ENCODE results near the gene NHS. TPM values are rescaled to one million over a fixed set of nuclear protein-coding genes. Genes with fewer than 3 reads are reported as not detected.

Gene NHS
- total and polyA plus RNA-seq, 2 of the 4 experiments (the other 2 are of a cell fraction) = 0.36 to 0.90 TPM

GRCh38 chrX:17433965-17434364 lies 59.0 kb downstream of the NHS start:
- Histone ChIP-seq H4K8ac (ENCODE audit: low read depth in 2 of 2, low read length in 2 of 2) (no peak overlapping the region), H4K5ac (ENCODE audit: low read depth, low read length) (no peak overlapping the region), H3K4me2 (ENCODE audit: low read depth, low read length) (no peak overlapping the region), H3K27me3 (ENCODE audit: control insufficient read depth, insufficient read depth, low read length) (peaks cover 2% of the 10 kb centered on the region; the same call in 1 of the 2 replicates), H3K9me3 (ENCODE audit: control insufficient read depth, insufficient read depth, low read length) (no peaks in the 10 kb centered on the region), H2BK15ac (ENCODE audit: low read depth, low read length) (no peak overlapping the region), H3K36me3 (ENCODE audit: control insufficient read depth, insufficient read depth, low read length) (no peaks in the 10 kb centered on the region), H3K23ac (ENCODE audit: low read depth, low read length) (no peak overlapping the region), H2BK20ac (ENCODE audit: low read depth, low read length) (no peak overlapping the region), H3K4me3 (ENCODE audit: insufficient read depth, low read depth, low read length) (no peak overlapping the region), H3K79me1 (ENCODE audit: low read depth in 1 of 2, low read length in 2 of 2) (no peaks in the 10 kb centered on the region), H3K9ac (ENCODE audit: low read depth, low read length) (no peak overlapping the region), H2BK5ac (ENCODE audit: low read depth, low read length, poor library complexity, severe bottlenecking) (no peak overlapping the region), H3K4ac (ENCODE audit: low read depth, low read length) (no peak overlapping the region), H3K14ac (replicated peaks; ENCODE audit: low read depth, low read length) (no peak overlapping the region), H4K20me1 (ENCODE audit: insufficient read depth, low read length) (no peaks in the 10 kb centered on the region; the same call in 1 of the 2 replicates), H2BK120ac (ENCODE audit: low read depth, low read length) (no peak overlapping the region), H3K9me1 (ENCODE audit: insufficient read depth, low read length) (no peaks in the 10 kb centered on the region), H2AFZ (replicated peaks; ENCODE audit: low read length, poor library complexity) (no peak overlapping the region), H3K18ac (ENCODE audit: low read depth, low read length) (no peak overlapping the region), H3K4me1 (ENCODE audit: control insufficient read depth, insufficient read depth, low read length) (peaks cover 3% of the 10 kb centered on the region; the same call in 1 of the 2 replicates), H2AK5ac (ENCODE audit: low read depth, low read length) (no peak overlapping the region), H2AK9ac (replicated peaks; ENCODE audit: low read depth, low read length, poor library complexity) (no peak overlapping the region), H3K56ac (ENCODE audit: extremely low read depth, insufficient read depth, low read length) (no peak overlapping the region), H3K27ac (ENCODE audit: insufficient read depth, low read length) (no peak overlapping the region), H4K91ac (ENCODE audit: insufficient read depth, low read depth, low read length) (no peak overlapping the region)
- intact Hi-C loops (cut with micrococcal nuclease) (no loop called here), in situ Hi-C loops (cut with MboI; ENCODE audit: low sequenced_read_pairs) (no loop called here), dilution Hi-C loops (cut with HindIII; ENCODE audit: low sequenced_read_pairs, unreplicated experiment) (no loop called here)
- no CpG with 5 or more reads among the region's 3 CpGs for WGBS, 2 experiments (ENCODE audit: extremely low coverage in 2 of 2, insufficient read length in 1 of 2)
- TF ChIP-seq RAD21 (IDR thresholded peaks at IDR 0.05; ENCODE audit: low read length) (no peak), RFX5 (IDR thresholded peaks at IDR 0.05; ENCODE audit: low read depth, low read length) (no peak), FOS (IDR thresholded peaks at IDR 0.05; ENCODE audit: low read depth, low read length) (no peak), RCOR1 (IDR thresholded peaks at IDR 0.05; ENCODE audit: insufficient replicate concordance, low read length) (no peak), CTCF (conservative IDR thresholded peaks at IDR 0.05; ENCODE audit: low read depth, low read length) (no peak), MAFK (IDR thresholded peaks at IDR 0.05; ENCODE audit: low read depth, low read length) (no peak), BHLHE40 (IDR thresholded peaks at IDR 0.05; ENCODE audit: low read depth, low read length) (no peak), CHD1 (IDR thresholded peaks at IDR 0.05; ENCODE audit: low read depth, low read length) (no peak), POLR2A (IDR thresholded peaks at IDR 0.05; ENCODE audit: low read depth, low read length) (no peak), SMC3 (IDR thresholded peaks at IDR 0.05; ENCODE audit: low read depth, low read length) (no peak), CEBPB (IDR thresholded peaks at IDR 0.05; ENCODE audit: low read depth, low read length) (no peak), NFE2L2 (IDR thresholded peaks at IDR 0.05; ENCODE audit: low read depth, low read length) (no peak), MAZ (IDR thresholded peaks at IDR 0.05; ENCODE audit: borderline replicate concordance, low read depth, low read length) (no peak), MXI1 (IDR thresholded peaks at IDR 0.05; ENCODE audit: borderline replicate concordance, low read depth, low read length) (no peak)
- TF ChIP-seq, protein P1, sequence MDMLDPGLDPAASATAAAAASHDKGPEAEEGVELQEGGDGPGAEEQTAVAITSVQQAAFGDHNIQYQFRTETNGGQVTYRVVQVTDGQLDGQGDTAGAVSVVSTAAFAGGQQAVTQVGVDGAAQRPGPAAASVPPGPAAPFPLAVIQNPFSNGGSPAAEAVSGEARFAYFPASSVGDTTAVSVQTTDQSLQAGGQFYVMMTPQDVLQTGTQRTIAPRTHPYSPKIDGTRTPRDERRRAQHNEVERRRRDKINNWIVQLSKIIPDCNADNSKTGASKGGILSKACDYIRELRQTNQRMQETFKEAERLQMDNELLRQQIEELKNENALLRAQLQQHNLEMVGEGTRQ (IDR thresholded peaks at IDR 0.05; ENCODE audit: low read depth, low read length) = no peak
- TF ChIP-seq, protein P2, sequence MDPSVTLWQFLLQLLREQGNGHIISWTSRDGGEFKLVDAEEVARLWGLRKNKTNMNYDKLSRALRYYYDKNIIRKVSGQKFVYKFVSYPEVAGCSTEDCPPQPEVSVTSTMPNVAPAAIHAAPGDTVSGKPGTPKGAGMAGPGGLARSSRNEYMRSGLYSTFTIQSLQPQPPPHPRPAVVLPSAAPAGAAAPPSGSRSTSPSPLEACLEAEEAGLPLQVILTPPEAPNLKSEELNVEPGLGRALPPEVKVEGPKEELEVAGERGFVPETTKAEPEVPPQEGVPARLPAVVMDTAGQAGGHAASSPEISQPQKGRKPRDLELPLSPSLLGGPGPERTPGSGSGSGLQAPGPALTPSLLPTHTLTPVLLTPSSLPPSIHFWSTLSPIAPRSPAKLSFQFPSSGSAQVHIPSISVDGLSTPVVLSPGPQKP (IDR thresholded peaks at IDR 0.05; ENCODE audit: borderline replicate concordance, low read depth, low read length) = no peak
- DNase-seq = no peak
- no peak for ATAC-seq (ENCODE audit: low read depth)
- BruUV-seq (replicated peaks) = no TSS peak
- POLR2A ChIA-PET (ENCODE audit: unreplicated experiment) = no interaction called here
- CTCF ChIA-PET = no interaction called here
